8988T (cell line): ENCODE results near the gene TBC1D8.
A peak's percentile ranks its signal among the peaks of the same experiment; 100 is the strongest.

Experiments
- DNase-seq: peaks from one replicate; pipeline ENCODE4 v3.0.0; 2011

Gene TBC1D8

GRCh38 chr2:101133492-101134100 is 17.6 kb downstream of the TBC1D8 start:
- DNase-seq: no peak

DNA sequence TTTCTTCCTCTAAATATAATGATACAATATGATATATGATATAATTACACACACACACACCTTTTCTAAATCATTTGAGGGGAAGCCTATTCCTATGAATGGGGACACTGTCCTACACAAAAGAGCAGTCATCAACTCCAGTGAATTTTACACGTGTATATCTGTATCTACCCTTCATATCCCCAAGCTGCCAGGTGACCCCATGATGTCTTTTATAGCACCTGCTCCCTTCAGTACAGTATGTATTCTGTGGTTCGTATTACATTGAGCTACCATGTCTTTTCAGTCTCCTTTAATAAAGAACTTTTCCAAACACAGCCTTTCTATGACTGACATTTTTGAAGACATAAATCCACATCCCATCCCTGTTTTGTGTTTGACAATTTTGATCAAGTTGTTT is 19.0 kb downstream of the TBC1D8 start:
- DNase-seq: no peak

- no peak for DNase-seq
Observed at GRCh38 chr2:101130081-101130480, 21.1 kb downstream of the TBC1D8 start.

- no peak for DNase-seq
Observed at GRCh38 chr2:101127319-101128056, 23.7 kb downstream of the TBC1D8 start.

DNA sequence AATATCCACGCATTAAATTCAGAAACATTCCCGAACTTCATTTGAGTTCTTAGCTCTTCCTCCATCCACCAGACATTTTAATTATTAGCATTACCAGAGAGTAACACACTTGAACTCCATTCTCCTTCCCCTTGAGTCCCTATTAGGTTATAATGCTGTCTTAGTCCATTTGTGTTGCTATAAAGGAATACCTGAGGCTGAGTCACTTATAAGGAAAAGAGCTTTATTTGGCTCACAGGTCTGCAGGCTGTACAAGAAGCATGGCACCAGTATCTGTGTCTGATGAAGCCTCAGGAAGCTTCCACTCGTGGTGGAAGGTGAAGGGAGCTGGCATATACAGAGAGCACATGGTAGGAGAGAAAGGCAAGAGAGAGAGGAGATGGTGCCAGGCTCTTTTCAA is 25.4 kb downstream of the TBC1D8 start:
- DNase-seq: no peak

GRCh38 chr2:101125374-101125773 is 25.8 kb downstream of the TBC1D8 start:
- no peak for DNase-seq

GRCh38 chr2:101124643-101125366 is 26.4 kb downstream of the TBC1D8 start:
- DNase-seq: peak; percentile 48

GRCh38 chr2:101123795-101124471 is 27.2 kb downstream of the TBC1D8 start:
- DNase-seq: no peak

- no peak for DNase-seq
Observed at GRCh38 chr2:101121174-101121573, 30.0 kb downstream of the TBC1D8 start.

GRCh38 chr2:101120124-101120996 is 30.8 kb downstream of the TBC1D8 start:
- no peak for DNase-seq

DNA sequence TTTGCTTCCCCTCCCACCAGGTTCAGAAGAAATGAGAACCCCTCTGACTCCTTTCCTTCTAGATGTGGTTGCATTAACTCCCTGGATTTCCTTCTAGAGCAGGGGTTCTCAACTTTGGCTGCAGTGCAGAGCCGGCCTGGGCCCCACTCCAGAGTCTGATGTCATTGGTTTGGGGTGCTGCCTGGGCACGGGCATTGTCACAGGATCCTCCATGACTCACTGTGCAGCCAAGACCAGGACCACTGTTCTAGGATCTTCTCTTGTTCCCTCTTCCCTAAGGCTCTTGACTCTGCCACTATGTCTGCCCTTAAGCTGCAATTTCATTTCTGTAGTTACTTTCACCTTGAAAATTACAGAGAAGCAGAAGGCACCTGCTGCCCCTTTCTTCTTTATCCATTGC is 31.8 kb downstream of the TBC1D8 start:
- DNase-seq: no peak

DNA sequence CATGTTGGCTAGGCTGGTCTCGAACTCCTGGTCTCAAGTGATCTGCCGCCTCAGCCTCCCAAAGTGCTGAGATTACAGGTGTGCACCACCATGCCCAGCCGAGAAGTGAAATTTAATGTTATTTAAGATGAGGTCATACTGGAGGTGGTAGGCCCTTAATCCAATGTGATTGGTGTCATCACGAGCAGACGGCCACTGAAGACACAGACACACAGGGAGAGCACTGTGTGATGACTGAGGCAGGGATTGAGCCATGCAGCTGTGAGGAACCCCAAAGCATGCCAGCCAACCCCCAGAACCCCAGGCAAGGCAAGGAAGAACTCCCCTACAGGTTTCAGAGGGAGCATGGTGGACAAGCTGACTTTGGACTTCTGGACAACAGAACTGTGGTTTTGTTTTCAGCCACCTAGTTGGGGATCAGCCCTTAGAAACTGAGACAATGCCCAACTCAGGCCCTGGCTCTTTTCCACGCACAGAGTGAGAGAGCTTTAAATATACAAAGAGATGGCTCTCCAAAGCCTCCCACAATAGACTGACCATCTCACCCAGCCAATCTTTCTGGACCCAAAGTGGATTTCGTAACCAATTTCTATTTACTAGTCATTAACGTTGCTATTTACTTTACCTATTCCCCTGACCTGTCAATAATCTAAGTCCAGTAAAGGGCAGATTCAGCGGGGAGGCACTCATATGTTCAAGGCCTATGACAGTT is 34.2 kb downstream of the TBC1D8 start:
- DNase-seq: no peak

GRCh38 chr2:101116348-101116747 is 34.8 kb downstream of the TBC1D8 start:
- no peak for DNase-seq

DNA sequence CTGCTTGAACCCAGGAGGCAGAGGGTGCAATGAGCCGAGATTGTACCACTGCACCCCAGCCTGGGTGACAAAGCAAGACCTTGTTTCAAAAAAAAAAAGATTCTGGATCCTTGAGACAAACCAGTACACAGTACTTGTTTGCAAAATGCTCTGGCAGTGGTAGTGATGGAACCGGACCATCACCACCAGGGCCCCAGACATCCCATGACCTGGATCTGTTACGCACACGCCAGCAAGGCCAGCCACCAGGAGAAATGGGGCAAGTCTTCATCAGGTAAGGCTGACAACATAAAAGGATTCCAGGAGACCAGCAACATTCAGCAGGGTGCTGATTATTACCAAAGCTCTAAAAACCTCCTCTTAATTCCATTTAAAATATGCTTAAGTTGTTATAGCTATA is 35.5 kb downstream of the TBC1D8 start:
- no peak for DNase-seq

DNA sequence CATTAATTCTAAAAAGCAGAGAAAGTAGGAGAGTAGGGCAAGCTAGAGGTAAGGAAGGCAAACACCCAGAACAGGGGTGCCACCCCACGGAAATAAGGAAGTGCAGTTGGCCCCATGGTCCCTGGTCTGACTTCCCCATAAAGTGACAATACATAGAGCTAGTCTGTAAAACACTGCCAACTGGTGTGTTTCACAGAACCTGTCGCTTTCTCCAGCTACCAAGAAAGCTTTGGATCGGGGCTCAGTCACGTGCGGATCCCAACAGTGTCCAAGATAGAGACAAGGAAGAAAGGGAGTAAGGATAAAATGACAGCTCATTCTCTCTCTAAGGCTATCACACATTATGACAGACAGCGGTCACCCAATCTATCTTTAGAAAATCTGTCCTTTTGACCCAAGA is 36.4 kb downstream of the TBC1D8 start:
- DNase-seq: no peak

DNA sequence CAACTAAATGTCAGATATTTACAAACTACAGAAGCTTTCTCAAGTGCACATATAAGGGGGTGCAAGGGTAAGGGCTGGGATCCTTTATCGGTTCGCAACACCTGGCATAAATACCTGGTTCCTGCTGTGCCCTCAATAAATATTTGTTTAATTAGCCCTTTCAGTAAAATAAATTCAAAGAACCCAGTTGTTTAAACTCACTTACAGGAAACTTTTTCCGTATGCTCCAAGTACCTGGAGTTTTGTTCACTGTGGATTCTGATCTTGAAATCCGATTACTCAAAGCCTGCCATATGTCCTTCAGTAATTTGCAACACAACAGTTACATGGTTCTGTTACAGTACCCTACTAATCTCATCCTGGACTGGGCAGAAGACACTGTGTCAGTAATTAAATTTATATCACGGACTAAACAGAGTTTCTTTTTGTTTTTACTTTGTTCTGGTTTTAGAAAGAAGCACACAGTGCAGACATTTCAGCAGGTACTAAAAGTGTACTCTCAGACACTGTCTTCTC is 36.9 kb downstream of the TBC1D8 start:
- DNase-seq: no peak

GRCh38 chr2:101113441-101114267 is 37.5 kb downstream of the TBC1D8 start:
- no peak for DNase-seq

- DNase-seq: no peak
Observed at GRCh38 chr2:101112772-101113157, 38.4 kb downstream of the TBC1D8 start.

DNA sequence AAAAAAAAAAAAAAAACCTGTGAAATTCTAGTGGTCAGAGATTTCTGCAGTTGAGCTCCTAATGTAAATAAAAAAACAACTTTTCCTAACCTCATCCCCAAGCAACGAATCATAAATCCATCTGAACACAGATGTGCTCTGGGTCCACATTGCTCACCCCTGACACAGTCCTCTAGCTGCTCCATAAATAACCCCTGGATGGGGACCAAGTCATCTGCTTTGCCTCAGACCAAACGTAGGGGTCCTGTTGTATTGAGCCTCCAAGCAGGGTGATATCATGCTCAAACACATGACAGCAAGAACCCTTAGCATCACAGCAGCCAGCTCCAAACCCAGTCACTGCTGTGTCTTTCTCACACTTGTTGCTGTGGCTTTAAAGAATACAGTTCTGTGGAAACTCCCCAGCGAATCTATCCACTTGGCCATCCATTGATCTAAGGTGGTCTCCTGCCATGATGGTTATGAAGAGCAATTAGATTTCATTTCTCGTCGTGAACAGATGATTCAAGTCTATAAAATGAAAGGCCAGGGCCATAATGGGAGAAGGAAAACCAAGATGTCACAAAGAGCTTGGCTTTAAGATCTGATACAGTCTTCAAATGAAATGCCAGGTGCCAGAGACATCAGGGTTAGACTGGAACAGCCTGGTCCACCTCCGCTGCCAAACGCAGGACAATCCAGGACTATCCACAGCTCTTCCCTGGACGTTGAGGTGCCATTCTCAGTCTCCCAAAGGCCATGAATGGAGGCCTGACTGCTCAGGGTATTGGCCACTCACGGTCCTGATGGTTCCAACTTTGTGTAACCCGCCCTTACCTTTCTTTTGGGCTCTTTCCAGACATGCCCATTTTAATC is 39.0 kb downstream of the TBC1D8 start:
- no peak for DNase-seq
